GM21447 (cell line): ENCODE data around the gene LRR1.
"Not testable (repeated sequence)": the region's sequence is repeated elsewhere in the genome, so short reads cannot be mapped to it uniquely, and the experiment has no call there.

ENCODE experiments used
- ATAC-seq: cut with Tn5 transposase; IDR thresholded peaks from one replicate; pipeline ENCODE4 v1.9.1; 2021; ENCODE audit not compliant: unreplicated experiment

The LRR1 gene

DNA sequence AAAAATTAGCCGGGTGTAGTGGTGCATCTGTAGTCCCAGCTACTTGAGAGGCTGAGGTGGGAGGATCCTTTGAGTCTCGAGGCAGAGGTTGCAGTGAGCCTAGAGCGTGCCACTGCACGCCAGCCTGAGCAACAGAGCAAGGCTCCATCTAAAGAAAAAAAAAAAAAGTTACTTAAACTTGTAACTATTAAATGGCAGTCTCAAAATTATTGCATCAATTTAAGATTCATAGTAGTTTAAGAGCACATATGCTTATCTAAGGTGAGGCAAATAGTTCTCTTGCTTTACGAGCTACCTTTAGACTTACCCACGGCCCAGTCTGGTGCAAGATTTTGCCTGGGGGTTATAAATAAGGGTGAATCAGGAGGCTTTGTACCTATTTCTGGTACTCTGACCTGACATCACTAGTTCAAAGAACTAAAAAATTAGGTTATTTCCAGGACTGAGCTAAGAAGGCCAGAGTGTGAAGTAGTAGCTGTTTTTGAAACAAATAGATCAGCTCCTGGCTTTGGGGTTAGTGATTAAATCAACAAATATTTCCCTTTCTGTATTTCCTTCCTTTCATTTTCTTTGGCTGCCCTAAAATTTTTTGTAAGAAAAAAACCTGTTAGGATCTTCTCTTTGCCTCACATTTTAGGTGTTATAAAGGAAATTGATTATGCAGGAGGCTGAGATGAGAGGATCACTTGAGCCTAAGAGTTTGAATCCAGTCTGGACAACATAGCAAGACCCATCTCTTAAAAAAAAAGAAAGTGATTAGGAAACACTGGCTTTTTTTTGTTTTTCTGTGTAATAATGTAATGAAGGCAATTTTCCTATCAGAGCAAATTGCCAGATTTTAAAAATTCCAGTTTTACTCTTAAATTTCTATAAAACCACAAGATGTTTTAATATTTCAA lies 25.4 kb downstream of the LRR1 start:
- ATAC-seq: no peak

GRCh38 chr14:49633640-49634546 lies 35.2 kb downstream of the LRR1 start:
- ATAC-seq: peak; percentile 74

- peak; percentile 31 for ATAC-seq
Measured at GRCh38 chr14:49634547-49635334, 36.0 kb downstream of the LRR1 start, which contains the start of gene DNAAF2. TSS of gene DNAAF2 (minus strand) at chr14:49635244. CDS start at chr14:49635149, 95 bp downstream.

- no peak for ATAC-seq
Measured at GRCh38 chr14:49636866-49637265, 38.1 kb downstream of the LRR1 start.

- no peak for ATAC-seq
Measured at GRCh38 chr14:49637534-49638078, 38.9 kb downstream of the LRR1 start.

GRCh38 chr14:49640540-49641417 lies 42.0 kb downstream of the LRR1 start:
- no peak for ATAC-seq

- ATAC-seq: no peak
Measured at GRCh38 chr14:49641697-49642129, 43.0 kb downstream of the LRR1 start.

DNA sequence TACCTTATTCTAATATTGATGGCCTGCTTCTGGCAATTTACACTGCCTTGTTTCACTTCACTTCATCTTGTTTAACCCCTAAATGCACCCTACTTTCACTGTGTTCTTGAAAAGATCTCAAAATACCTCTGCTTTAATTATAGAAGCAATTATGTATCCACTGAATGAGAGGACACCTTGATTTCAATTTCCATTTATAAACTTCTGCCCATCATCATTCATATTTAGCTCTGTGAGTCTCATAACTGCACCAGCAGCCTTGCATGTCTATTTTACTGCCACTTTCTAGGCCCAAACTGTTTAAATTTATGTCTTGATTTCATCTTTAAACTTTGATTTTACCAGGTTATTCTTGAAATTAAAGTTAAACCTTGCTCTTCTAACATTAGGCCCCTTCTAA lies 43.4 kb downstream of the LRR1 start:
- no peak for ATAC-seq

DNA sequence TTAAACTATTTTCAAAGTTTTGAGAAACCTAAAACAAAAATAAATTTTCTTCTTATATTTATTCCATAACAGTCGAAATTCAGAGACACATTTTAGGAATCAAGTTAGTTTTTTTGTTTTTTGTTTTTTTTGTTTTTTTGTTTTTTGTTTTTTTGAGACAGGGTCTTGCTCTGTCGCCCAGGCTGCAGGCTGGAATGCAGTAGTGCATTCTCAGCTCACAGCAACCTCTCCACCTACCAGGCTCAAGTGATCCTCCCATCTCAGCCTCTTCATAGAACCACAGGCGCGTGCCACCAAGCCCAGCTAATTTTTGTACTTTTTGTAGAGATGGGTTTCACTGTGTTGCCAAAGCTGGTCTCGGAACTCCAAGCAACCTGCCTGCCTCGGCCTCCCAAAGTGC lies 54.8 kb downstream of the LRR1 start:
- ATAC-seq: no peak

DNA sequence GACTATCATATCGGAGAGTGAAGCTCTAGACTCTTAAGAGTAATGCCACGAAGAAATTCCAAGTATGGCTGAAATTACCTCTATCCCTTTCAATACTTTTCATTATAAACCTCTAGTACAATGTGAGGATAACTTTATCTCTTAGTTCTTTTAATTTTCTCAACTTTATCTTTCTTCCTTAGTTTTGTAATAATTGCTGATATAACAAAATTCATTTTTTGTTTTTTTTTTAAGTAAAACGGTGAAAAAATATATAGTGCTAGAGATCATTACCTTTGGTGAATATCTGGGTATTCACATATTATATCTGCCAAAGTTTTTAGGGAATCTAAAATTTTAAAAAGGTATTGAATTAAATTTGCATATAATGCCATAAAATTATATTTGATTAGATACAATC lies 55.8 kb downstream of the LRR1 start:
- ATAC-seq: no peak

DNA sequence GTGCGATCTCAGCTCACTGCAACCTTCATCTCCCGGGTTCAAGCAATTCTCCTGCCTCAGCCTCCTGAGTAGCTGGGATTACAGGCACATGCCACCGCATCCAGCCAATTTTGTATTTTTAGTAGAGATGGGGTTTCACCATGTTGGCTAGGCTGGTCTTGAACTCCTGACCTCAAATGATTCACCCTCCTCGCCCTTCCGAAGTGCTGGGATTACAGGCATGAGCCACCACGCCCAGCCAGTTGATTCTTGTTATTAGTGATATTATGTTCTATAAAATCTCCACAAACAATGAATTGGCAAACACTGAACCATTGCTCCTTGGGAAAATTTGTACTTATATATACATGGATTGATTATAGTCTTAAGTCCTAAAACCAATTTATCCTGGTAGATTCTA lies 58.8 kb downstream of the LRR1 start:
- ATAC-seq: not testable (repeated sequence)

- no peak for ATAC-seq
Measured at GRCh38 chr14:49659526-49660455, 61.1 kb downstream of the LRR1 start.
